Skin of body (tissue), 2 donors: Measurements from ENCODE around the gene ABHD17C. TPM values are rescaled to one million over a fixed set of nuclear protein-coding genes. Genes with fewer than 3 reads are reported as not detected.

Source experiments
- DNase-seq: peaks from one replicate; lab custom pipeline; 2025; lab: John Stamatoyannopoulos, UW
- total RNA-seq: library from RNA; depleted of rRNA; stranded (reverse); fragments of >200 nt; gene quantifications from one replicate; pipeline ENCODE4 v1.2.3, GENCODE V29; 2014

The ABHD17C gene
- total RNA-seq, 1 donor from 2014 or later, result 6.8 TPM

DNA sequence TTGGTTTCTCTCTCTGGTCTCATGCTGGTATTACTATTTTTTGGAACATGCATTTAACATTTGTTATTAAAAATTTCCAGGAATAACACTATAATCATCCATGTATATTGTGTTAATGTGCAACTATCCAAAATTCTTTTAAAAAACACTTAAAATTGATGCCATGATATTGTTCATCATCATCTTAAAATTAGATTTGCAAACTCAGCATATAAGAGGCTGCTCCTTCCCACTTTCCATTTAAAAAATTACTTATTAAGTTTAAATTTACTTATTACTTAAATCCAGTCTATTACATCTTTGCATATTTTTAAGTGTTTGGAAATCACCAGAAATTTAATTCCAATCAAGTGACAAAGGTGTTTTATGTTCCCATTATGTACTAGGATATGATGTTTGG lies 5.8 kb upstream of the ABHD17C start:
- DNase-seq, result no peak

DNA sequence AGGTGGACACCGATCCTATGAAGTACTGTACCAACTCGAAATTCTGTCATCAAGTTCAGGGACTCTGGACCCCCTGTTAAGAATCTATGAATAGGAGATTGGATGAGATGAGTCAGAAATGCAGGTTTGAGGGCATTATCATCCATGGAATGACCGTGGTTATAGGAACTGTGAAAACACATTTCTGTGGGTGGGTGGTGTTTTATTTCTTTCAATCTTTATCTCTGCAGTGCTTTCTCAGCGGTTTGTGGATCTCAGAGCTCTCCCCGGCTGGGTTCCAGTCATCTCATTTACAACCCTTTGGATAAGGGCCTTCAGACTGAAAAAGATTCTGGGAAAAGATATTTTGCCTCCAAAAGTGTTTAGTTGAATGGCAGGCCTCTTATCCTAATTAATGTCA lies 5.4 kb upstream of the ABHD17C start:
- no peak for DNase-seq

- no peak for DNase-seq
These were observed 3.5 kb upstream of the ABHD17C start for GRCh38 chr15:80691575-80691974.

- no peak for DNase-seq
These were observed 1.2 kb upstream of the ABHD17C start for GRCh38 chr15:80693682-80694610.

DNA sequence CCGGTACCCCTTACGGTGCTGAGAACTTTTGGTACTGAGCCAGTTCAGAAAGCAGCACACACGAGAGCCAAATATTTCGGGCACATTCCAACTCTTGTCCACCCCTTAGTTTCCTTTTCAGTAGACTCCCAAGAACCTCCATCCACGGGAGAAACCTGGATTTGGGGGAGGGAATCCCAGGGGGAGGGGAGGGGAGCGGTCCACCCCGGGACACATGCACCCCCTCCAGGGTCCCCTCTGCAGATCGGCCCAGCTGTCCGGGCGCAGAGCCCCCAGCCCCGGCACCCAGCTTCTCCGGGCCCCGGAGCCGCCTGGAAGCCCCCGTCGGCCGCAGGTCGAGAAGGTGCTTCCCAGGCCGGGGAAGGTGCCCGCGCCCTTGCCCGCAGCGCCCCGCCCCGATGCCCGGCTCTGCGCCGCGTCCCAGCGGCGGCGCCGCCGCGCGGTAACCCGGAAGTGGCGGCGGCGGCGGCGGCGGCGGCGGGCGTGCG lies 455 bp upstream of the ABHD17C start:
- DNase-seq, result no peak

GRCh38 chr15:80695911-80696661 lies 976 bp downstream of the ABHD17C start:
- DNase-seq, result no peak

- DNase-seq, result no peak
These were observed 2.1 kb downstream of the ABHD17C start for GRCh38 chr15:80697075-80697685.

- DNase-seq, result no peak
These were observed 3.6 kb downstream of the ABHD17C start for GRCh38 chr15:80698676-80699075.

GRCh38 chr15:80699981-80700380 lies 4.9 kb downstream of the ABHD17C start:
- no peak for DNase-seq

- no peak for DNase-seq
These were observed 6.7 kb downstream of the ABHD17C start for GRCh38 chr15:80701676-80702311.

DNA sequence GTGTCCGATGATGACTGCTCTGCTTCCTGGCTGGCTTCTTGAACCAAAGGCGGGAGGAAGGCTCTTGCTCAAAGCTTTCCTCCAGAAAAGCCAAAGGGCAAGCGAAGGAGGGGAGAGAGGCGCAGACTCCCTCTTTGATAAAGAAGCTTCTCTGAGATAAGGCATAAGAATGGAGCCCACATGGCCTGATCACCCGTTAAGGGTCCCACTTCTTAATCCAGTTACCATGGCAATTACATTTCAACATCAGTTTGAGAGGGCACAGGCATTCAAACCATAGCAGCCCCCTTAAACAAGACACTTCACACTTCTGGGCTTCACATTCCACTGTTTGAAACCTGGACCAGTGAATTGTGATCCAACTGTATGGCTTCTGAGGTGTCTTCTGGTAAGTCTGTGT lies 8.0 kb downstream of the ABHD17C start:
- DNase-seq, result no peak

GRCh38 chr15:80703965-80704364 lies 8.9 kb downstream of the ABHD17C start:
- DNase-seq, result no peak

GRCh38 chr15:80706161-80706560 lies 11.1 kb downstream of the ABHD17C start:
- DNase-seq, result no peak

- no peak for DNase-seq
These were observed 14.4 kb downstream of the ABHD17C start for GRCh38 chr15:80709542-80709941.

DNA sequence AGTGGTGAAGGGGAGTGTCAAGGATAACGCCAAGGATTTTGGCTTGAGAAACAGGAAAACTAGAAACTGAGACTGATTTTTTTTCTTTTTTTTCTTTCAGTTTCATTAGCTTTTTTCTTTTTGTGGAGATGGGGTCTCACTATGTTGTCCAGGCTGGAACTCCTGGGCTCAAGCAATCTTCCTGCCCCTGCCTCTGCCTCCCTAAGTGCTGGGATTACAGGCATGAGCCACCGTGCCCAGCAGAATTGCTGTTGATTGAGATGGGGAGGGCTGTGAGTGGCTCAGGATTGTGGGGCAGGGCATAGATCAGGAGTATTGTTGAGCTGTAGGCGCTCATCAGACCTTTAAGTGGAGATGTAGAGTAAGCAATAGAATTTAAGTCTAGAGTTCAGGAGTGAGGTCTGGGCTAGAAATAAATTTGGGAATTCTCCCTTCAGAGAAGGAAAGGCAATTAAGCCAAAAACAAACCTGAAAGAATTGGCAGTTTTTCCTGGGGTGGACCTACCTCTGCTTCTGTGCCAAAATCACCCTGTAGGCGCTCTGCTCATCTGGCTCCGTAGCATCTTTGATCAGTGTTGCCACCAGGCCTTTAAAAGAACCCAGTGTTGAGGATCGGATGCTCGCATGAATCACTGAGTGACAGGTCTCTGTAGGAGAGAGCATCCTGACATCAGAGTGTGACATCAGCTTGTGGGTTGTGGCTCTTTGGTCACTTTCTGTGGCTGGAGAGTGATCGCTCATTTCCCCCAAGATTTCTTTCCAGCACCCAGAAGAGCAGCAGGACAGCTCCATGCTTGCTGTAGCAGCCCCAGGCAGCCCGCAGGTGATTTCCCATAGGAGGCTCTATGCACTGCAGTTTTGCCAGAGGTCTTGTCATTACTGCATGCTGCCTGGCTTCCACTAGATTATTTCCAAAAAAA lies 15.8 kb downstream of the ABHD17C start:
- no peak for DNase-seq

DNA sequence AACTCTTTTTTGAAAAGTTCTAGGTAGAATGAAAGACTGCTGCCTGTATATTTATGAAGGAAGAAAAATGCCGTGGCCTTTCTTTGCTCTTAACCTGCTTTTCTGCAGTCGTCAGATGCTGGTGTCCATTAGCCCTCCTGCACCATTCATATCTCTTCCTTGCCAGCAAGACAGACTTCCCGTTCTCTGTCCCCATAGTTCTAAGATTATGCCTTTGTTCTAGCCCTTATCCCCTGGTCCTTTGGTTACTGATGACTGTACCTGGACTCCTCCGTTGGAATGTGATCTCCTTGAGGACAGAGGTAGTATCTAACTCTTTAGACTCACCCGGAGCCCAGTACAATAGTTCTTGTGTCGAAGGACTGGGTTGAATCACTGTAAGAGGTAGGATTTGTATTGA lies 16.8 kb downstream of the ABHD17C start:
- no peak for DNase-seq

DNA sequence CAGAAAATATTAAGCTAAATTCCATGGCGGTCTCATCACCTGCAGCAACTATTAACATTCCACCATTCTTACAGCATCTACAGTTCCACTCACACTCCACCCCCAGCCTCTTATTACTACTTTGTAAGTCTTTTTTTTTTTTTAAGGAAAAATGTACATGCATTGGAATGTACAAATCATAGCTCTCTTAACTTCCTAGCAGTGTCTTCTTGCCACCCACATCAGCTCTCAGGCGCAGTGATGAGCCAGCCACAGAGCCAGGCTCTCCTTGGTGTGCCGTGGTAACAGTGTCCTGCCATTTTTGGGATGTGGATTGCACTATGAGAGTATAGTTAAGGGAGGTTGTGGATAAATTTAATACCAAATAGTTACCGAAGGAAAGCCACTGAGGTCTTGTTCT lies 17.8 kb downstream of the ABHD17C start:
- DNase-seq, result no peak

- DNase-seq, result no peak
These were observed 26.4 kb downstream of the ABHD17C start for GRCh38 chr15:80721476-80721875.

- DNase-seq, result no peak
These were observed 27.7 kb downstream of the ABHD17C start for GRCh38 chr15:80722811-80723210.

GRCh38 chr15:80727196-80727595 lies 32.1 kb downstream of the ABHD17C start:
- no peak for DNase-seq
